Measurements from ENCODE around the gene PPP1R36.

DNA sequence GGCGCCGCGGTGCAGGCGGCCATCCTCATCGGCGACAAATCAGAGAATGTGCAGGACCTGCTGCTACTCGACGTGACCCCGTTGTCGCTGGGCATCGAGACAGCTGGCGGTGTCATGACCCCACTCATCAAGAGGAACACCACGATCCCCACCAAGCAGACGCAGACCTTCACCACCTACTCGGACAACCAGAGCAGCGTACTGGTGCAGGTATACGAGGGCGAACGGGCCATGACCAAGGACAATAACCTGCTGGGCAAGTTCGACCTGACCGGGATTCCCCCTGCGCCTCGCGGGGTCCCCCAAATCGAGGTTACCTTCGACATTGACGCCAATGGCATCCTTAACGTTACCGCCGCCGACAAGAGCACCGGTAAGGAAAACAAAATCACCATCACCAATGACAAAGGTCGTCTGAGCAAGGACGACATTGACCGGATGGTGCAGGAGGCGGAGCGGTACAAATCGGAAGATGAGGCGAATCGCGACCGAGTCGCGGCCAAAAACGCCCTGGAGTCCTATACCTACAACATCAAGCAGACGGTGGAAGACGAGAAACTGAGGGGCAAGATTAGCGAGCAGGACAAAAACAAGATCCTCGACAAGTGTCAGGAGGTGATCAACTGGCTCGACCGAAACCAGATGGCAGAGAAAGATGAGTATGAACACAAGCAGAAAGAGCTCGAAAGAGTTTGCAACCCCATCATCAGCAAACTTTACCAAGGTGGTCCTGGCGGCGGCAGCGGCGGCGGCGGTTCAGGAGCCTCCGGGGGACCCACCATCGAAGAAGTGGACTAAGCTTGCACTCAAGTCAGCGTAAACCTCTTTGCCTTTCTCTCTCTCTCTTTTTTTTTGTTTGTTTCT, 7.6 kb upstream of the PPP1R36 start:
- TF ChIP-seq, protein P1, sequence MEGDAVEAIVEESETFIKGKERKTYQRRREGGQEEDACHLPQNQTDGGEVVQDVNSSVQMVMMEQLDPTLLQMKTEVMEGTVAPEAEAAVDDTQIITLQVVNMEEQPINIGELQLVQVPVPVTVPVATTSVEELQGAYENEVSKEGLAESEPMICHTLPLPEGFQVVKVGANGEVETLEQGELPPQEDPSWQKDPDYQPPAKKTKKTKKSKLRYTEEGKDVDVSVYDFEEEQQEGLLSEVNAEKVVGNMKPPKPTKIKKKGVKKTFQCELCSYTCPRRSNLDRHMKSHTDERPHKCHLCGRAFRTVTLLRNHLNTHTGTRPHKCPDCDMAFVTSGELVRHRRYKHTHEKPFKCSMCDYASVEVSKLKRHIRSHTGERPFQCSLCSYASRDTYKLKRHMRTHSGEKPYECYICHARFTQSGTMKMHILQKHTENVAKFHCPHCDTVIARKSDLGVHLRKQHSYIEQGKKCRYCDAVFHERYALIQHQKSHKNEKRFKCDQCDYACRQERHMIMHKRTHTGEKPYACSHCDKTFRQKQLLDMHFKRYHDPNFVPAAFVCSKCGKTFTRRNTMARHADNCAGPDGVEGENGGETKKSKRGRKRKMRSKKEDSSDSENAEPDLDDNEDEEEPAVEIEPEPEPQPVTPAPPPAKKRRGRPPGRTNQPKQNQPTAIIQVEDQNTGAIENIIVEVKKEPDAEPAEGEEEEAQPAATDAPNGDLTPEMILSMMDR (IDR thresholded peaks at IDR 0.05) = no peak
- TF ChIP-seq POLR2A (IDR thresholded peaks at IDR 0.05) = no peak

Measured in adrenal gland (tissue), 5 donors.